CD14-positive monocyte (primary cell): ENCODE measurements around the gene PODXL. TPM values are rescaled to one million over a fixed set of nuclear protein-coding genes. Genes with fewer than 3 reads are reported as not detected.

Experiments used
- DNase-seq, 3 donors: peaks; one replicate each; pipeline ENCODE4 v3.0.0-alpha.2; 2011 to 2022
- H2AFZ ChIP-seq: 2 replicates; pipeline ENCODE4 v1.6.0; 2012; ENCODE audit warnings: mild to moderate bottlenecking, low read depth, low read length, inconsistent platforms; ENCODE audit not compliant: insufficient read depth, poor library complexity, severe bottlenecking
- H3K27ac ChIP-seq, 2 donors: 1 replicate in 1 of 2; 2 replicates in 1 of 2; pipeline ENCODE4 v1.5.1; 2012 to 2013; ENCODE audit warnings: low read length in 2 of 2, control low read depth in 1 of 2, inconsistent platforms in 1 of 2, low read depth in 1 of 2, mild to moderate bottlenecking in 1 of 2
- H3K27me3 ChIP-seq, 2 donors: one replicate each; pipeline versions ENCODE4 v1.6.0 to v1.6.1; 2011 to 2013; ENCODE audit warnings: low read length in 2 of 2; ENCODE audit not compliant: control insufficient read depth in 2 of 2, insufficient read depth in 2 of 2
- H3K36me3 ChIP-seq, 2 donors: replicated peaks in 1 of 2; 1 replicate in 1 of 2; 2 replicates in 1 of 2; pipeline versions ENCODE4 v1.5.1 to v1.6.1; 2012 to 2013; ENCODE audit warnings: low read length in 2 of 2, control low read depth in 1 of 2, inconsistent platforms in 1 of 2, mild to moderate bottlenecking in 1 of 2; ENCODE audit not compliant: insufficient read depth in 2 of 2, control insufficient read depth in 1 of 2
- H3K4me1 ChIP-seq, 2 donors: 1 replicate in 1 of 2; 2 replicates in 1 of 2; pipeline versions ENCODE4 v1.5.1 to v1.6.1; 2012 to 2013; ENCODE audit warnings: low read length in 2 of 2, control low read depth in 1 of 2, inconsistent platforms in 1 of 2, mild to moderate bottlenecking in 1 of 2, moderate library complexity in 1 of 2; ENCODE audit not compliant: insufficient read depth in 2 of 2, control insufficient read depth in 1 of 2
- H3K4me2 ChIP-seq: replicated peaks from 2 replicates; pipeline ENCODE3; 2012; ENCODE audit warnings: low read length, moderate library complexity, mild to moderate bottlenecking; ENCODE audit not compliant: poor library complexity, severe bottlenecking; ENCODE audit errors: extremely low read depth
- H3K4me3 ChIP-seq, 3 experiments: fragments of 200-600 bp in 1 of 3; sonication (generic) in 1 of 3; replicated peaks in 1 of 3; 1 replicate in 2 of 3; 2 replicates in 1 of 3; pipeline ENCODE4 v1.5.1; 2011 to 2013; ENCODE audit warnings: low read length in 3 of 3, mild to moderate bottlenecking in 3 of 3, control low read depth in 2 of 3, low read depth in 2 of 3, inconsistent platforms in 1 of 3, moderate library complexity in 1 of 3
- H3K79me2 ChIP-seq: 2 replicates; pipeline ENCODE4 v1.6.0; 2012; ENCODE audit warnings: mild to moderate bottlenecking, control low read depth, inconsistent platforms, low read length, moderate library complexity; ENCODE audit not compliant: insufficient read depth
- H3K9ac ChIP-seq: 2 replicates; pipeline ENCODE4 v1.6.0; 2017; ENCODE audit warnings: low read length, mild to moderate bottlenecking; ENCODE audit not compliant: insufficient read depth, poor library complexity, severe bottlenecking
- H3K9me3 ChIP-seq, 2 donors: replicated peaks in 1 of 2; 1 replicate in 1 of 2; 2 replicates in 1 of 2; pipeline versions ENCODE4 v1.5.1 to v1.6.1; 2012 to 2013; ENCODE audit warnings: low read length in 2 of 2, control low read depth in 1 of 2; ENCODE audit not compliant: control insufficient read depth in 1 of 2, insufficient read depth in 1 of 2
- H4K20me1 ChIP-seq: 2 replicates; pipeline ENCODE4 v1.6.0; 2012; ENCODE audit warnings: mild to moderate bottlenecking, low read length, control low read depth, moderate library complexity; ENCODE audit not compliant: insufficient read depth
- H3K27ac Mint-ChIP-seq, 7 donors: one replicate each; pipeline ENCODE4 v1.8.0; 2020; ENCODE audit warnings: mild to moderate bottlenecking in 7 of 7, mixed read lengths in 7 of 7, moderate library complexity in 6 of 7, inconsistent platforms in 2 of 7
- H3K27me3 Mint-ChIP-seq, 3 donors: one replicate each; pipeline ENCODE4 v1.8.0; 2021 to 2022; ENCODE audit warnings: low read depth in 3 of 3, mild to moderate bottlenecking in 3 of 3, mixed read lengths in 3 of 3, moderate library complexity in 3 of 3, inconsistent platforms in 1 of 3
- H3K36me3 Mint-ChIP-seq, 2 donors: one replicate each; pipeline ENCODE4 v1.8.0; 2020; ENCODE audit warnings: mixed read lengths in 2 of 2, inconsistent platforms in 1 of 2, mild to moderate bottlenecking in 1 of 2
- H3K4me1 Mint-ChIP-seq: one replicate; pipeline ENCODE4 v1.8.0; 2020; ENCODE audit warnings: mild to moderate bottlenecking, mixed read lengths
- H3K4me3 Mint-ChIP-seq, 2 donors: one replicate each; pipeline ENCODE4 v1.8.0; 2020; ENCODE audit warnings: mild to moderate bottlenecking in 2 of 2, mixed read lengths in 2 of 2, moderate library complexity in 1 of 2
- H3K9me3 Mint-ChIP-seq, 7 donors: one replicate each; pipeline ENCODE4 v1.8.0; 2020 to 2022; ENCODE audit warnings: mixed read lengths in 7 of 7, mild to moderate bottlenecking in 6 of 7, moderate library complexity in 6 of 7, inconsistent platforms in 2 of 7
- WGBS: methylation state at CpG from one replicate; pipeline ENCODE4 v1.1.5; 2013; ENCODE audit warnings: missing lambda C conversion rate; ENCODE audit not compliant: insufficient coverage; 5-methylcytosine and 5-hydroxymethylcytosine counted together
- intact Hi-C, 2 donors: fragments of 100-400 bp; cut with micrococcal nuclease; formaldehyde crosslinking; loops; one replicate each; pipeline versions ENCODE4 v1.15.0 to v1.15.1; 2023
- polyA plus RNA-seq, 3 donors: library from polyadenylated mRNA; depleted of rRNA in 1 of 3; unstranded in 2 of 3; stranded (reverse) in 1 of 3; fragments of 300-500 nt in 2 of 3; fragments of >200 nt in 1 of 3; fragmentation: Illumina TruSeq in 2 of 3; gene quantifications; 1 replicate in 2 of 3; 2 replicates in 1 of 3; pipeline ENCODE4 v1.2.3, GENCODE V29; 2012 to 2021
- TF ChIP-seq, protein P1 (sequence below): fragments of 200-600 bp; IDR thresholded peaks from one replicate; pipeline ENCODE4 v1.8.0; 2022; ENCODE audit warnings: antibody characterized with exemption, mild to moderate bottlenecking

The PODXL gene
- polyA plus RNA-seq, 3 donors: 0.20 to 0.25 TPM; not detected in 1

DNA sequence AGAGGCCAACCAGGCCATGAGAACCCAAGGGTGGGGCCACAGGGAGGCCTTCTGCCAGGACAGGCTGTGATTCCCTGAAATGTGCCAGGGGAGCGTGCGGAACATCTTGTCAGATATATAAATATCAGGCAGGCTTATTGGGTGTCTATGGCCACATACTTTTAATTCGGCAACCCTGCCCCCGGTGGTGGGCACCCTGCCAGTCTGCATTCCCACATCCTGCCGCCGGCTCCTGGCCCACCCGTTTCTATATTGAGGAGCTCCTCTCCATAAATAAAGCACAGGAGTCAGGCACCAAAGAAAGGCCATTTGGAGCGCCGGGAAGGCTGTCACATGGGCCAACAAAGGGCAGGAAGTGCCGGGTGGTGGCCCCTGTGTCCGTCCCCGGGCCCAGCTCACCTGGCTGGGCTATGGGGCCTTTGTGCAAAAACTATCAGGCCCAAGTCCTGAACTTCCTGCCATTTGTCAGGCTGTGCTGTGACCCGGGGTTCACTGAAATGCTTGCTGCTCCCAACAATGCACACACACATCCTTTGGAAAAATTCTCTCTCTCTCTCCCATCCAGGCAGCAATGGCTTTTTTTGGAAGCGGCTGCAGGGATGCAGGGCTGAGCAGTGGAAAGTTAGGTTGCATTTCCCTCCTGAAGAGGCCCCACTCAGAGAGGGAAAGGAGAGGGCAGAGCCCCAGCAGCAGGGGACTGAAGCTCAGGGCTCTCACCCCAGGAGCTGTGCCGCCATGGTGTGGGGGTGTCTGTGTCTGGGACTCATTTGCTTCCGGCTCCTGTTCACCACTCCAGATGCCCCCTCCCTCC, 25.0 kb upstream of the PODXL start:
- WGBS: 59% methylated on average over 12 of the region's 16 CpGs

DNA sequence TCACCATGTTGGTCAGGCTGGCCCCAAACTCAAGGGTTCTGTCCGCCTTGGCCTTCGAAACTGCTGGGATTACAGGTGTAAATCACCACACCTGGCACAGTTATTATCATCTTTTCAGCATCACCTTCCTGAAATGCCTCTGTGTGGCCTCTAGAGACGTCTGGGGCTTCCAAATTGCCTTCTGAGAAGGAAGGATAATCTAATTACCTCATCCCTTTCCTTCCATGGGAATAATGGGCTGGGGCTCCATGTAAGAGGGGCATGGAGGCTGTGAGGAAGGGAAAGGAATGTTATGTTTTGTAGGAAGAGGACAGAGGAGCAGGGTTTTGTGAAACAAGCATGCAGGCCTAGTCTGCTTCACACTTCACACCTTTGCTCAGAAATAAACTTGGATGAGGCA, 22.2 kb upstream of the PODXL start:
- peak overlapping the region in 1 of 7 donors; percentile 23 for H3K27ac Mint-ChIP-seq
- H4K20me1 ChIP-seq: no peaks in the 10 kb centered on the region
- peaks cover 2 to 11% (median 7%) of the 10 kb centered on the region in 3 donors for H3K27me3 Mint-ChIP-seq
- intact Hi-C loops: no loop called here
- H3K4me3 Mint-ChIP-seq: no peak overlapping the region
- H3K9ac ChIP-seq: no peak overlapping the region
- H3K4me3 ChIP-seq: no peak overlapping the region
- no peaks in the 10 kb centered on the region for H3K27me3 ChIP-seq
- no peaks in the 10 kb centered on the region for H3K9me3 ChIP-seq
- TF ChIP-seq, protein P1, sequence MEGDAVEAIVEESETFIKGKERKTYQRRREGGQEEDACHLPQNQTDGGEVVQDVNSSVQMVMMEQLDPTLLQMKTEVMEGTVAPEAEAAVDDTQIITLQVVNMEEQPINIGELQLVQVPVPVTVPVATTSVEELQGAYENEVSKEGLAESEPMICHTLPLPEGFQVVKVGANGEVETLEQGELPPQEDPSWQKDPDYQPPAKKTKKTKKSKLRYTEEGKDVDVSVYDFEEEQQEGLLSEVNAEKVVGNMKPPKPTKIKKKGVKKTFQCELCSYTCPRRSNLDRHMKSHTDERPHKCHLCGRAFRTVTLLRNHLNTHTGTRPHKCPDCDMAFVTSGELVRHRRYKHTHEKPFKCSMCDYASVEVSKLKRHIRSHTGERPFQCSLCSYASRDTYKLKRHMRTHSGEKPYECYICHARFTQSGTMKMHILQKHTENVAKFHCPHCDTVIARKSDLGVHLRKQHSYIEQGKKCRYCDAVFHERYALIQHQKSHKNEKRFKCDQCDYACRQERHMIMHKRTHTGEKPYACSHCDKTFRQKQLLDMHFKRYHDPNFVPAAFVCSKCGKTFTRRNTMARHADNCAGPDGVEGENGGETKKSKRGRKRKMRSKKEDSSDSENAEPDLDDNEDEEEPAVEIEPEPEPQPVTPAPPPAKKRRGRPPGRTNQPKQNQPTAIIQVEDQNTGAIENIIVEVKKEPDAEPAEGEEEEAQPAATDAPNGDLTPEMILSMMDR: no peak
- H3K27ac ChIP-seq: no peak overlapping the region
- H3K36me3 Mint-ChIP-seq: no peaks in the 10 kb centered on the region
- no peak overlapping the region for H2AFZ ChIP-seq
- no peaks in the 10 kb centered on the region for H3K36me3 ChIP-seq
- H3K4me1 ChIP-seq: no peaks in the 10 kb centered on the region
- no peaks in the 10 kb centered on the region for H3K9me3 Mint-ChIP-seq
- DNase-seq: no peak
- 60% methylated on average over 2 of the region's 3 CpGs for WGBS
- no peaks in the 10 kb centered on the region for H3K79me2 ChIP-seq
- H3K4me2 ChIP-seq: no peak overlapping the region
- no peaks in the 10 kb centered on the region for H3K4me1 Mint-ChIP-seq

More for the DNA sequence above, 25.0 kb upstream of the PODXL start:
- no peak overlapping the region for H3K4me3 Mint-ChIP-seq
- H3K27me3 Mint-ChIP-seq: peaks cover 2 to 8% (median 7%) of the 10 kb centered on the region in 3 donors
- no peaks in the 10 kb centered on the region for H3K27me3 ChIP-seq
- H3K79me2 ChIP-seq: no peaks in the 10 kb centered on the region
- no peak for DNase-seq
- intact Hi-C loops: no loop called here
- H3K27ac Mint-ChIP-seq: peak overlapping the region in 1 of 7 donors; percentile 50
- H3K4me1 Mint-ChIP-seq: no peaks in the 10 kb centered on the region
- H3K4me1 ChIP-seq: no peaks in the 10 kb centered on the region
- H3K9ac ChIP-seq: no peak overlapping the region
- H3K4me2 ChIP-seq: no peak overlapping the region
- H3K4me3 ChIP-seq: no peak overlapping the region
- H4K20me1 ChIP-seq: no peaks in the 10 kb centered on the region
- H3K36me3 ChIP-seq: no peaks in the 10 kb centered on the region
- no peaks in the 10 kb centered on the region for H3K9me3 ChIP-seq
- no peak overlapping the region for H3K27ac ChIP-seq
- H2AFZ ChIP-seq: no peak overlapping the region
- H3K36me3 Mint-ChIP-seq: no peaks in the 10 kb centered on the region
- TF ChIP-seq, protein P1: no peak
- no peaks in the 10 kb centered on the region for H3K9me3 Mint-ChIP-seq
